GM12864 (cell line): Measurements from ENCODE around the gene CDX2.

ENCODE experiments used
- DNase-seq: peaks from one replicate; pipeline ENCODE4 v3.0.0-alpha.2; 2011; ENCODE audit warnings: low read depth
- H3K4me3 ChIP-seq: 2 replicates; pipeline ENCODE4 v1.5.1; 2011; ENCODE audit warnings: mild to moderate bottlenecking, low read depth, low read length, control low read depth
- CTCF ChIP-seq: IDR thresholded peaks from 2 replicates; pipeline ENCODE4 v1.5.1; 2011; ENCODE audit warnings: low read depth, mild to moderate bottlenecking, moderate library complexity, low read length, control low read depth, inconsistent platforms; ENCODE audit errors: missing control alignments

Gene CDX2

GRCh38 chr13:27922883-27923612, 46.1 kb downstream of the CDX2 start:
- TF ChIP-seq CTCF, result no peak
- no peak for DNase-seq
- no peak overlapping the region for H3K4me3 ChIP-seq

- no peak overlapping the region for H3K4me3 ChIP-seq
- no peak for TF ChIP-seq CTCF
- no peak for DNase-seq
Measured at GRCh38 chr13:27921961-27922882, 46.9 kb downstream of the CDX2 start.

GRCh38 chr13:27921421-27921960, 47.6 kb downstream of the CDX2 start:
- no peak for TF ChIP-seq CTCF
- no peak for DNase-seq
- no peak overlapping the region for H3K4me3 ChIP-seq

GRCh38 chr13:27920677-27921420, 48.3 kb downstream of the CDX2 start:
- TF ChIP-seq CTCF, result no peak
- DNase-seq, result no peak
- H3K4me3 ChIP-seq, result no peak overlapping the region

- H3K4me3 ChIP-seq, result no peak within 1 kb of the TSS
- DNase-seq, result no peak
- TF ChIP-seq CTCF, result no peak
Measured at GRCh38 chr13:27919934-27920676, 49.0 kb downstream of the CDX2 start, which contains the start of gene PDX1. Gene PDX1, plus strand, starts transcription at chr13:27920000. Its CDS starts 139 bp downstream, at chr13:27920139.

GRCh38 chr13:27919659-27919933, 49.5 kb downstream of the CDX2 start:
- TF ChIP-seq CTCF, result no peak
- DNase-seq, result no peak
- no peak overlapping the region for H3K4me3 ChIP-seq
